ENCODE results near the gene SUSD3. TPM values are rescaled to one million over a fixed set of nuclear protein-coding genes. Genes with fewer than 3 reads are reported as not detected.

The SUSD3 gene
- polyA plus RNA-seq, 1 experiment = 1.9 TPM

DNA sequence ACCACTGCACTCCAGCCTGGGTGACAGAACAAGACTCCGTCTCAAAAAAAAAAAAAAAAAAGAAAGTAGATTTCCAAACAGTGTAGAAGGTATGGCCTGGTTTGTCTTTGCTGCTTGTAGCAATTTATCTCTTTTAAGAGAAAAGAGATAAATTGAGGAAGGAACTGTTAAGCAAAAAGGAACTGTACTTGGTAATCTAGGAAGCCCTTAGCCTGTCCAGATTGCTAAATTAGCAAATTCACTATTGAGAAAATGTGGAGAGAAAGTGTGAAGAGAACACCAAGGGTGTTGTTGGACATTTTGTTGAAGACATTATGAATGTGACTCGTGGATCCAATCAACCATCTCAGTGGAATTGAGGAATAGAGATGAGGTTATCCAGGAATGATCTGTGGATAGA is 13.0 kb upstream of the SUSD3 start:
- TF ChIP-seq, protein P1, sequence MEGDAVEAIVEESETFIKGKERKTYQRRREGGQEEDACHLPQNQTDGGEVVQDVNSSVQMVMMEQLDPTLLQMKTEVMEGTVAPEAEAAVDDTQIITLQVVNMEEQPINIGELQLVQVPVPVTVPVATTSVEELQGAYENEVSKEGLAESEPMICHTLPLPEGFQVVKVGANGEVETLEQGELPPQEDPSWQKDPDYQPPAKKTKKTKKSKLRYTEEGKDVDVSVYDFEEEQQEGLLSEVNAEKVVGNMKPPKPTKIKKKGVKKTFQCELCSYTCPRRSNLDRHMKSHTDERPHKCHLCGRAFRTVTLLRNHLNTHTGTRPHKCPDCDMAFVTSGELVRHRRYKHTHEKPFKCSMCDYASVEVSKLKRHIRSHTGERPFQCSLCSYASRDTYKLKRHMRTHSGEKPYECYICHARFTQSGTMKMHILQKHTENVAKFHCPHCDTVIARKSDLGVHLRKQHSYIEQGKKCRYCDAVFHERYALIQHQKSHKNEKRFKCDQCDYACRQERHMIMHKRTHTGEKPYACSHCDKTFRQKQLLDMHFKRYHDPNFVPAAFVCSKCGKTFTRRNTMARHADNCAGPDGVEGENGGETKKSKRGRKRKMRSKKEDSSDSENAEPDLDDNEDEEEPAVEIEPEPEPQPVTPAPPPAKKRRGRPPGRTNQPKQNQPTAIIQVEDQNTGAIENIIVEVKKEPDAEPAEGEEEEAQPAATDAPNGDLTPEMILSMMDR (IDR thresholded peaks at IDR 0.05; ENCODE audit: insufficient read depth, low read depth, low read length) = no peak
- DNase-seq (ENCODE audit: low read depth) = no peak
- Histone ChIP-seq H3K36me3 (ENCODE audit: control insufficient read depth, insufficient read depth, low read length) (no peaks in the 10 kb centered on the region), H3K27me3 (ENCODE audit: control insufficient read depth, insufficient read depth, low read length) (no peaks in the 10 kb centered on the region), H3K4me3 (ENCODE audit: low read depth, low read length) (no peak overlapping the region)
- POLR2A ChIA-PET = no interaction called here
- CTCF ChIA-PET = no interaction called here

GRCh38 chr9:93048566-93049448 is 9.7 kb upstream of the SUSD3 start:
- Histone ChIP-seq H3K36me3 (ENCODE audit: control insufficient read depth, insufficient read depth, low read length) (no peaks in the 10 kb centered on the region), H3K27me3 (ENCODE audit: control insufficient read depth, insufficient read depth, low read length) (no peaks in the 10 kb centered on the region), H3K4me3 (ENCODE audit: low read depth, low read length) (no peak overlapping the region)
- TF ChIP-seq, protein P1 (IDR thresholded peaks at IDR 0.05; ENCODE audit: insufficient read depth, low read depth, low read length) = no peak
- ChIA-PET POLR2A (interaction anchor here (0.6 kb wide), 1 partner anchor 516 kb away, joined by 7 read pairs; no protein-coding TSS in a partner anchor), CTCF (no interaction called here)
- no peak for DNase-seq (ENCODE audit: low read depth)

DNA sequence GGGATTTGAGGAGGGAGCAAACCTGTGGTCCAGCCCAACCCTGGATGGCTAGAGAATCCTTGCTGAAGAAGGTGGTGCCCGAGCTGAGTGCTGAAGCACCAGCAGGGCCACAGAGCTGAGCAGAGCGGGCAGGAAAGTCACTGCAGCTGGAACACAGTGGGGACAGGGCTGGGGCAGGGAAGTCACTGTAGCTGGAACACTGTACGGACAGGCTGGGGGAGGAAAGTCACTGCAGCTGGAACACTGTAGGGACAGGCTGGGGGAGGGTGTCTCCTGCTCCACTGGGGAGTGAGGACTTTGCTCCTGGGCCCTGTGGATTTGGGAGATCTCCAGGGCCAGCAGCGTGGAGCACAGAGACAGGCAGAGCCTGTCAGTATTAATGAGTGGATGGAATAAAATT is 9.0 kb upstream of the SUSD3 start:
- ChIA-PET POLR2A (interaction anchor here (0.6 kb wide), 1 partner anchor 515 kb away, joined by 7 read pairs; no protein-coding TSS in a partner anchor), CTCF (no interaction called here)
- TF ChIP-seq, protein P1 (IDR thresholded peaks at IDR 0.05; ENCODE audit: insufficient read depth, low read depth, low read length) = no peak
- H3K4me3 ChIP-seq (ENCODE audit: low read depth, low read length) = no peak overlapping the region
- H3K36me3 ChIP-seq (ENCODE audit: control insufficient read depth, insufficient read depth, low read length) = no peaks in the 10 kb centered on the region
- no peak for DNase-seq (ENCODE audit: low read depth)
- H3K27me3 ChIP-seq (ENCODE audit: control insufficient read depth, insufficient read depth, low read length) = no peaks in the 10 kb centered on the region

DNA sequence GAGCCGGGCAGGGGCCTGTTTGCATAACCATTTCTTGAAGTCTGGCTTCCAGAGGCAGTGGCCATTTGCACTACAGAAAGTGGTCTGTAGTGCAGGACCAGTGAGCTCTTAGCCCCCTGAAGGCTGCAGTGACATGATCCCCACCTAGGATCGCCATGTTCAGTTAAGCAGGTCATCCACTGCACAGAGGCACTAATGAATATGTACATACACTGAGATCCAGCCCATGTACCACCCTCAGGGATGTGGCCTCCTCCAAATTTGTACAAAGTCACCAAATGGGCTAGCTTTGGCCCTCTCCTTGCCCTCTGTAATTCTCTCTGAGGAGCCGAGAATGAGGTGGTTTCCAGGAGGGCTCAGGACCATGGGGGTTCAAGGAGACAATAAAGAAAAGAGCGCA is 8.3 kb upstream of the SUSD3 start:
- POLR2A ChIA-PET = no interaction called here

GRCh38 chr9:93051680-93052089 is 6.8 kb upstream of the SUSD3 start:
- CTCF ChIA-PET = interaction anchor here (0.6 kb wide), 1 partner anchor 43 kb away, joined by 3 read pairs; no protein-coding TSS in a partner anchor
- Histone ChIP-seq H3K36me3 (ENCODE audit: control insufficient read depth, insufficient read depth, low read length) (no peaks in the 10 kb centered on the region), H3K27me3 (ENCODE audit: control insufficient read depth, insufficient read depth, low read length) (no peaks in the 10 kb centered on the region), H3K4me3 (ENCODE audit: low read depth, low read length) (no peak overlapping the region)
- TF ChIP-seq, protein P1 (IDR thresholded peaks at IDR 0.05; ENCODE audit: insufficient read depth, low read depth, low read length) = no peak
- peak; percentile 4 for DNase-seq (ENCODE audit: low read depth)
- POLR2A ChIA-PET = no interaction called here

More for the DNA sequence above, 8.3 kb upstream of the SUSD3 start:
- CTCF ChIA-PET = no interaction called here
- Histone ChIP-seq H3K4me3 (ENCODE audit: low read depth, low read length) (no peak overlapping the region), H3K36me3 (ENCODE audit: control insufficient read depth, insufficient read depth, low read length) (no peaks in the 10 kb centered on the region), H3K27me3 (ENCODE audit: control insufficient read depth, insufficient read depth, low read length) (no peaks in the 10 kb centered on the region)
- no peak for DNase-seq (ENCODE audit: low read depth)
- TF ChIP-seq, protein P1 (IDR thresholded peaks at IDR 0.05; ENCODE audit: insufficient read depth, low read depth, low read length) = no peak
